GM13976 (cell line): ENCODE data around the gene CNTFR.

ENCODE experiments used
- DNase-seq: peaks from one replicate; pipeline ENCODE4 v3.0.0; 2012; ENCODE audit warnings: low spot score
- CTCF ChIP-seq: IDR thresholded peaks from 2 replicates; pipeline ENCODE4 v1.5.1; 2012; ENCODE audit warnings: borderline replicate concordance, mild to moderate bottlenecking; ENCODE audit not compliant: insufficient read depth; ENCODE audit errors: extremely low read depth, missing control alignments, control extremely low read depth
- in situ Hi-C: fragments of 300-500 bp; cut with MboI; formaldehyde crosslinking; loops from one replicate; pipeline ENCODE4 v1.12.0; 2022; ENCODE audit warnings: low sequenced_read_pairs, mixed read lengths, inconsistent platforms; ENCODE audit not compliant: unreplicated experiment

Gene CNTFR

GRCh38 chr9:34559624-34560455, 29.7 kb downstream of the CNTFR start:
- in situ Hi-C loops = no loop called here
- DNase-seq = no peak
- no peak for TF ChIP-seq CTCF

GRCh38 chr9:34558919-34559623, 30.5 kb downstream of the CNTFR start:
- no peak for DNase-seq
- no peak for TF ChIP-seq CTCF
- in situ Hi-C loops = no loop called here

- DNase-seq = no peak
- in situ Hi-C loops = no loop called here
- no peak for TF ChIP-seq CTCF
These were observed 31.2 kb downstream of the CNTFR start for GRCh38 chr9:34558364-34558763.

GRCh38 chr9:34557426-34558321, 31.9 kb downstream of the CNTFR start:
- DNase-seq = no peak
- TF ChIP-seq CTCF = no peak
- in situ Hi-C loops = no loop called here

- in situ Hi-C loops = no loop called here
- TF ChIP-seq CTCF = no peak
- DNase-seq = no peak
These were observed 32.6 kb downstream of the CNTFR start for GRCh38 chr9:34556949-34557348.

GRCh38 chr9:34555936-34556525, 33.5 kb downstream of the CNTFR start:
- no peak for TF ChIP-seq CTCF
- DNase-seq = no peak
- in situ Hi-C loops = no loop called here
